GM23338 (cell line): Measurements from ENCODE around the gene BRSK1. TPM values are rescaled to one million over a fixed set of nuclear protein-coding genes. Genes with fewer than 3 reads are reported as not detected.

ENCODE experiments used
- ATAC-seq: fragments of 200-7000 bp; cut with Tn5 transposase; 3 replicates; pipeline ENCODE4 v1.9.1; 2020
- DNase-seq: peaks from one replicate; pipeline ENCODE4 v3.0.0-alpha.2; 2015; ENCODE audit warnings: low spot score
- H2AFZ ChIP-seq: fragments of 200-600 bp; sonication (generic); 2 replicates; pipeline ENCODE4 v1.8.0; 2016; ENCODE audit warnings: antibody characterized with exemption, mild to moderate bottlenecking, moderate library complexity
- H3F3A ChIP-seq: fragments of 200-600 bp; sonication (generic); replicated peaks from 2 replicates; pipeline ENCODE4 v1.8.0; 2017; ENCODE audit warnings: antibody characterized with exemption, mixed run types, low read depth
- H3K27ac ChIP-seq: fragments of 200-600 bp; sonication (generic); 2 replicates; pipeline ENCODE4 v1.6.1; 2016; ENCODE audit warnings: low read depth
- H3K27me3 ChIP-seq: fragments of 200-600 bp; sonication (generic); 2 replicates; pipeline ENCODE4 v1.8.0; 2016; ENCODE audit warnings: mild to moderate bottlenecking, mixed run types, moderate library complexity; ENCODE audit not compliant: insufficient read depth
- H3K36me3 ChIP-seq: fragments of 200-600 bp; sonication (generic); 2 replicates; pipeline ENCODE4 v1.8.0; 2016; ENCODE audit warnings: mild to moderate bottlenecking; ENCODE audit not compliant: insufficient read depth
- H3K4me1 ChIP-seq: fragments of 200-600 bp; sonication (generic); 2 replicates; pipeline ENCODE4 v1.8.0; 2016; ENCODE audit warnings: mild to moderate bottlenecking, moderate library complexity; ENCODE audit not compliant: insufficient read depth
- H3K4me2 ChIP-seq: fragments of 200-600 bp; sonication (generic); 2 replicates; pipeline ENCODE4 v1.7.1; 2017; ENCODE audit warnings: mixed run types
- H3K4me3 ChIP-seq: fragments of 200-600 bp; sonication (generic); 2 replicates; pipeline ENCODE4 v1.6.1; 2016; ENCODE audit warnings: mixed run types
- H3K79me2 ChIP-seq: fragments of 200-600 bp; sonication (generic); replicated peaks from 2 replicates; pipeline ENCODE4 v1.8.0; 2017; ENCODE audit warnings: mild to moderate bottlenecking; ENCODE audit not compliant: insufficient read depth
- H3K9me2 ChIP-seq: fragments of 200-600 bp; sonication (generic); 2 replicates; pipeline ENCODE4 v1.8.0; 2017; ENCODE audit not compliant: insufficient read depth
- H4K20me1 ChIP-seq: fragments of 200-600 bp; sonication (generic); replicated peaks from 2 replicates; pipeline ENCODE4 v1.8.0; 2017; ENCODE audit warnings: mild to moderate bottlenecking; ENCODE audit not compliant: insufficient read depth
- H3K27ac Mint-ChIP-seq: 2 replicates; pipeline ENCODE4 v1.8.0; 2020; ENCODE audit warnings: inconsistent platforms, mild to moderate bottlenecking, moderate library complexity, mixed read lengths
- H3K27me3 Mint-ChIP-seq: 3 replicates; pipeline ENCODE4 v1.8.0; 2022; ENCODE audit warnings: low read depth, mild to moderate bottlenecking, moderate library complexity, mixed read lengths, inconsistent platforms; ENCODE audit not compliant: insufficient read depth, poor library complexity
- H3K36me3 Mint-ChIP-seq: 3 replicates; pipeline ENCODE4 v1.8.0; 2021; ENCODE audit warnings: low read depth, mild to moderate bottlenecking, inconsistent platforms, moderate library complexity, mixed read lengths
- H3K4me1 Mint-ChIP-seq: 3 replicates; pipeline ENCODE4 v1.8.0; 2020; ENCODE audit warnings: mild to moderate bottlenecking, inconsistent platforms, mixed read lengths
- H3K4me3 Mint-ChIP-seq: 3 replicates; pipeline ENCODE4 v1.8.0; 2021; ENCODE audit warnings: moderate library complexity, mild to moderate bottlenecking, inconsistent platforms, mixed read lengths
- H3K9me3 Mint-ChIP-seq: 3 replicates; pipeline ENCODE4 v1.8.0; 2020; ENCODE audit warnings: moderate library complexity, mild to moderate bottlenecking, inconsistent platforms, mixed read lengths
- CREB1 ChIP-seq: fragments of 250-450 bp; sonication (Bioruptor Pico); IDR thresholded peaks from 2 replicates; pipeline ENCODE4 v1.5.0; 2020; ENCODE audit warnings: low read depth, mild to moderate bottlenecking, moderate library complexity
- EZH2 ChIP-seq: fragments of 200-600 bp; sonication (generic); IDR thresholded peaks from one replicate; pipeline ENCODE4 v1.8.0; 2017; ENCODE audit warnings: antibody characterized with exemption, mild to moderate bottlenecking, low read depth; ENCODE audit not compliant: unreplicated experiment
- EZH2phosphoT487 ChIP-seq: fragments of 200-600 bp; sonication (generic); IDR thresholded peaks from one replicate; pipeline ENCODE4 v1.8.1; 2018; ENCODE audit warnings: antibody characterized with exemption; ENCODE audit not compliant: unreplicated experiment
- JUNB ChIP-seq: IDR thresholded peaks from one replicate; pipeline ENCODE4 v1.6.1; 2016; ENCODE audit warnings: antibody characterized with exemption; ENCODE audit not compliant: unreplicated experiment
- NANOG ChIP-seq: IDR thresholded peaks from 2 replicates; pipeline ENCODE4 v1.6.1; 2016; ENCODE audit warnings: antibody characterized with exemption, borderline replicate concordance
- POLR2AphosphoS5 ChIP-seq: IDR thresholded peaks from 2 replicates; pipeline ENCODE4 v1.6.1; 2016; ENCODE audit warnings: antibody characterized with exemption, low read depth
- STAT1 ChIP-seq: IDR thresholded peaks from one replicate; pipeline ENCODE4 v1.6.1; 2016; ENCODE audit warnings: antibody characterized with exemption; ENCODE audit not compliant: unreplicated experiment
- ZNF114 ChIP-seq: fragments of 250-450 bp; sonication (Bioruptor Pico); IDR thresholded peaks from 2 replicates; pipeline ENCODE4 v1.5.0; 2020; ENCODE audit warnings: mild to moderate bottlenecking, moderate library complexity
- ZNF331 ChIP-seq: fragments of 250-450 bp; sonication (Bioruptor Pico); IDR thresholded peaks from 2 replicates; pipeline ENCODE4 v1.5.0; 2020; ENCODE audit warnings: low read depth, mild to moderate bottlenecking, moderate library complexity
- ZNF462 ChIP-seq: fragments of 250-450 bp; sonication (Bioruptor Pico); IDR thresholded peaks from 2 replicates; pipeline ENCODE4 v1.5.0; 2020; ENCODE audit warnings: mild to moderate bottlenecking, moderate library complexity
- polyA plus RNA-seq: library from polyadenylated mRNA; unstranded; fragments of >200 nt; fragmentation: Nextera tagmentation; extraction: Ambion mirVana; gene quantifications from 2 replicates; pipeline ENCODE4 v1.2.1, GENCODE V29; 2016
- total RNA-seq: library from RNA; depleted of rRNA; stranded (reverse); fragments of >200 nt; shearing (Covaris generic); gene quantifications from 2 replicates; pipeline ENCODE4 v1.2.3, GENCODE V29; 2014
- TF ChIP-seq, protein P1 (sequence below): IDR thresholded peaks from 2 replicates; pipeline ENCODE4 v1.6.1; 2016; ENCODE audit warnings: antibody characterized with exemption
- TF ChIP-seq, protein P2 (sequence below): IDR thresholded peaks from one replicate; pipeline ENCODE4 v1.6.1; 2018; ENCODE audit warnings: antibody characterized with exemption; ENCODE audit not compliant: unreplicated experiment

Gene BRSK1
- total and polyA plus RNA-seq, 2 experiments from 2014 or later: 2.3 to 17.2 TPM

GRCh38 chr19:55305983-55306562, 22.3 kb downstream of the BRSK1 start (continued):
- TF ChIP-seq, protein P1, sequence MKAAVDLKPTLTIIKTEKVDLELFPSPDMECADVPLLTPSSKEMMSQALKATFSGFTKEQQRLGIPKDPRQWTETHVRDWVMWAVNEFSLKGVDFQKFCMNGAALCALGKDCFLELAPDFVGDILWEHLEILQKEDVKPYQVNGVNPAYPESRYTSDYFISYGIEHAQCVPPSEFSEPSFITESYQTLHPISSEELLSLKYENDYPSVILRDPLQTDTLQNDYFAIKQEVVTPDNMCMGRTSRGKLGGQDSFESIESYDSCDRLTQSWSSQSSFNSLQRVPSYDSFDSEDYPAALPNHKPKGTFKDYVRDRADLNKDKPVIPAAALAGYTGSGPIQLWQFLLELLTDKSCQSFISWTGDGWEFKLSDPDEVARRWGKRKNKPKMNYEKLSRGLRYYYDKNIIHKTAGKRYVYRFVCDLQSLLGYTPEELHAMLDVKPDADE: no peak

- Mint-ChIP-seq H3K27me3 (peaks cover 12% of the 10 kb centered on the region), H3K4me3 (no peak overlapping the region), H3K4me1 (peaks cover 11% of the 10 kb centered on the region), H3K36me3 (peaks cover 59% of the 10 kb centered on the region), H3K9me3 (no peaks in the 10 kb centered on the region; the same call in 2 of the 3 replicates), H3K27ac (no peak overlapping the region)
- DNase-seq: no peak
- Histone ChIP-seq H3K79me2 (no peaks in the 10 kb centered on the region), H3K4me2 (no peak overlapping the region), H4K20me1 (no peaks in the 10 kb centered on the region; the same call in 1 of the 2 replicates), H3K27me3 (no peaks in the 10 kb centered on the region), H3F3A (peaks cover 20% of the 10 kb centered on the region), H3K36me3 (peaks cover 11% of the 10 kb centered on the region), H2AFZ (no peak overlapping the region), H3K27ac (no peak overlapping the region), H3K4me3 (no peak overlapping the region), H3K9me2 (no peaks in the 10 kb centered on the region), H3K4me1 (peaks cover 5% of the 10 kb centered on the region)
- ATAC-seq: no peak
- TF ChIP-seq JUNB: no peak
- TF ChIP-seq CREB1: no peak
- no peak for TF ChIP-seq NANOG
- no peak for TF ChIP-seq STAT1
- no peak for TF ChIP-seq POLR2AphosphoS5
- TF ChIP-seq ZNF114 (CRISPR knock-in tag): no peak
- TF ChIP-seq EZH2: no peak
- TF ChIP-seq ZNF331 (CRISPR knock-in tag): no peak
- no peak for TF ChIP-seq ZNF462 (CRISPR knock-in tag)
- TF ChIP-seq, protein P2, sequence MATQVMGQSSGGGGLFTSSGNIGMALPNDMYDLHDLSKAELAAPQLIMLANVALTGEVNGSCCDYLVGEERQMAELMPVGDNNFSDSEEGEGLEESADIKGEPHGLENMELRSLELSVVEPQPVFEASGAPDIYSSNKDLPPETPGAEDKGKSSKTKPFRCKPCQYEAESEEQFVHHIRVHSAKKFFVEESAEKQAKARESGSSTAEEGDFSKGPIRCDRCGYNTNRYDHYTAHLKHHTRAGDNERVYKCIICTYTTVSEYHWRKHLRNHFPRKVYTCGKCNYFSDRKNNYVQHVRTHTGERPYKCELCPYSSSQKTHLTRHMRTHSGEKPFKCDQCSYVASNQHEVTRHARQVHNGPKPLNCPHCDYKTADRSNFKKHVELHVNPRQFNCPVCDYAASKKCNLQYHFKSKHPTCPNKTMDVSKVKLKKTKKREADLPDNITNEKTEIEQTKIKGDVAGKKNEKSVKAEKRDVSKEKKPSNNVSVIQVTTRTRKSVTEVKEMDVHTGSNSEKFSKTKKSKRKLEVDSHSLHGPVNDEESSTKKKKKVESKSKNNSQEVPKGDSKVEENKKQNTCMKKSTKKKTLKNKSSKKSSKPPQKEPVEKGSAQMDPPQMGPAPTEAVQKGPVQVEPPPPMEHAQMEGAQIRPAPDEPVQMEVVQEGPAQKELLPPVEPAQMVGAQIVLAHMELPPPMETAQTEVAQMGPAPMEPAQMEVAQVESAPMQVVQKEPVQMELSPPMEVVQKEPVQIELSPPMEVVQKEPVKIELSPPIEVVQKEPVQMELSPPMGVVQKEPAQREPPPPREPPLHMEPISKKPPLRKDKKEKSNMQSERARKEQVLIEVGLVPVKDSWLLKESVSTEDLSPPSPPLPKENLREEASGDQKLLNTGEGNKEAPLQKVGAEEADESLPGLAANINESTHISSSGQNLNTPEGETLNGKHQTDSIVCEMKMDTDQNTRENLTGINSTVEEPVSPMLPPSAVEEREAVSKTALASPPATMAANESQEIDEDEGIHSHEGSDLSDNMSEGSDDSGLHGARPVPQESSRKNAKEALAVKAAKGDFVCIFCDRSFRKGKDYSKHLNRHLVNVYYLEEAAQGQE: no peak
- TF ChIP-seq, protein P1: no peak
- TF ChIP-seq EZH2phosphoT487: no peak
Measured at GRCh38 chr19:55306712-55307111, 22.9 kb downstream of the BRSK1 start.
